GM12892 (cell line): ENCODE measurements around the gene NDUFB1.
A peak's percentile ranks its signal among the peaks of the same experiment; 100 is the strongest.

ENCODE experiments used
- DNase-seq: peaks from one replicate; pipeline ENCODE4 v3.0.0; 2011; ENCODE audit not compliant: insufficient read length
- FAIRE-seq: peaks from 2 replicates; lab custom pipeline; 2011; peaks lifted over from hg19 to GRCh38; lab: Jason Lieb, UNC
- POLR2A ChIP-seq: IDR thresholded peaks from 2 replicates; pipeline ENCODE4 v1.6.1; 2011; ENCODE audit warnings: low read depth, low read length, control low read depth
- POLR2AphosphoS5 ChIP-seq: IDR thresholded peaks from 2 replicates; pipeline ENCODE4 v1.6.1; 2011; ENCODE audit warnings: low read depth, low read length, control low read depth
- TAF1 ChIP-seq: IDR thresholded peaks from 2 replicates; pipeline ENCODE4 v1.6.1; 2011; ENCODE audit warnings: low read depth, mild to moderate bottlenecking, control low read depth, low read length, borderline replicate concordance

NDUFB1 gene

DNA sequence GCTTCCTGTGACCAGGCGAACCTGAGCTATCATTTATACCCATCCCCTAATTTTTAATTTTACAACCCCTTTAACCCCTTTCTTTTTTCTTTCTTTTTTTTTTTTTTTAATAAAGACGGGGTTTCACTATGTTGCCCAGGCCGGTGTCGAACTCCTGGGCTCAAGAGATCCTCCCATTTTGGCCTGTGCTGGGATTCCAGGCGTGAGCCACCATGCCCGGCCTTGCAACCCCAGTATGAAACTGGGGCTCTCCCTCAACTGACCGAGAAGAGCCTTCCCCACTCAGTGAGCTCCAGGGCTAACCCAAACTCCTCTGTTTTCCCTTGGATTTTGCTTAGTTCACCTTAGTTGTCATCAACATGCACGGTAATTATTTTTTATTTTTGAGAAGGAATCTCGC is 1.3 kb upstream of the NDUFB1 start:
- TF ChIP-seq TAF1 (no peak), POLR2AphosphoS5 (no peak), POLR2A (no peak)
- no peak for FAIRE-seq
- DNase-seq: peak; percentile 10

DNA sequence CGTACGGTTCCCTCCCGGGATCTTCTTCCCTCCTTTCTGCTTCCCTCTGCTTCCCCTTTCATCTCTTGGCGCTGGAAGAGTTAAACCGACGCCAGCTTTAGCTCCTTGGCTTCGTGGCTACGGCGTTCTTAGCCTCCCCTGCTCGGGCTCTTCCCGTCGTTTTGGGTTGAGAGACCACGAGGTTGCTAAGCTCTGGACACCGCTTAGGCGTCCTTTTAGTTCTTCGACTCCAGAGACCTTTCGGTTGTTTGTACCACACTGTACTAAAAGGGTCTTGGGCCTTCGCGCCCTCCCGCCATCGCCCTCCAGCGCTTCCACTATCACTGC is 808 bp upstream of the NDUFB1 start:
- FAIRE-seq (peak; percentile 24), DNase-seq (peak; percentile 16)
- TF ChIP-seq POLR2A: no peak
- no peak for TF ChIP-seq POLR2AphosphoS5
- no peak for TF ChIP-seq TAF1

DNA sequence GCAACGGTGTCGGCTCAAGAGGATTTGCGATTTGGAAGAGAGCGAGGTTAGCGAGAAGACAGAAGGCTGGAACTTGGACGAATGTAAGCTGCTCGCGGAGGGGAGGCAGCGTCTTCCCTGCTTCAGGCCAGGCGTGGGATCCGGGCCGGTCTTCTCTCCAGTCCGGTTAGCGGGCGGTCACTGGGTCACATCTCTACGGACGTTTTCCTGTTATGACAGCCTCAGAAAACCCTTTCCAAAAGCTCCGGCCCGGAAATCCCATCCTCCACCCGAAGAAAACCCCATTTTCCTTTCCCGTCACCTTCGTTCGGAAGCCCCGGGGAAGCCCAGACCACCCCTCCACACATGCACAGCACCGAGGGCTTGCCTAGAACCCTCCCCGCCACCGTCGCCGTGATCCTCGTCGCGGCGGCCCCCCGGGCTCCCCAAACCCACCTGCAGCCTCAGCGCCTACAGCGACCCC is 268 bp downstream of the NDUFB1 start:
- FAIRE-seq (no peak), DNase-seq (no peak)
- TF ChIP-seq POLR2A: no peak; the same call in 1 of the 2 replicates
- TF ChIP-seq POLR2AphosphoS5: peak; percentile 73
- TF ChIP-seq TAF1: peak; percentile 40; the same call in 1 of the 2 replicates

DNA sequence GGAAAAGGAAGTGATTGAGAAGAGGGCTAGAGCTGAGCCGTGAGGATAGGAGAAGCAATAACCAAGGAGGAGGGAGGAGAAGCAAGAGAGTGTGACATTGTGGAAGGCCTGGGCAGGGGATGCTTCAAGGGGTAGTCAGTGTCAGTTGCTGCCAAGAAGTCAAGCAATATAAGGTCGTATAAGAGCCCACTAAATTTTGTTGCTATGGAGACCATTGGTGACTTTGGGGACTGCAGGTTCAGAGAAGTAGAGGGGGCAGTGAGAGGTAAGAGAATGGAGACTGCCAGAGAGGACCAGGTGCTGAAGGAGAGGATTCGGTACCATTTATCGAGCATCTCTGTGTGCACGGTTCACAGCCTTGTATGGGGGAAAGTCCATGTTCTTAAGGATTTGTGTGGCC is 12.0 kb downstream of the NDUFB1 start:
- no peak for FAIRE-seq

DNA sequence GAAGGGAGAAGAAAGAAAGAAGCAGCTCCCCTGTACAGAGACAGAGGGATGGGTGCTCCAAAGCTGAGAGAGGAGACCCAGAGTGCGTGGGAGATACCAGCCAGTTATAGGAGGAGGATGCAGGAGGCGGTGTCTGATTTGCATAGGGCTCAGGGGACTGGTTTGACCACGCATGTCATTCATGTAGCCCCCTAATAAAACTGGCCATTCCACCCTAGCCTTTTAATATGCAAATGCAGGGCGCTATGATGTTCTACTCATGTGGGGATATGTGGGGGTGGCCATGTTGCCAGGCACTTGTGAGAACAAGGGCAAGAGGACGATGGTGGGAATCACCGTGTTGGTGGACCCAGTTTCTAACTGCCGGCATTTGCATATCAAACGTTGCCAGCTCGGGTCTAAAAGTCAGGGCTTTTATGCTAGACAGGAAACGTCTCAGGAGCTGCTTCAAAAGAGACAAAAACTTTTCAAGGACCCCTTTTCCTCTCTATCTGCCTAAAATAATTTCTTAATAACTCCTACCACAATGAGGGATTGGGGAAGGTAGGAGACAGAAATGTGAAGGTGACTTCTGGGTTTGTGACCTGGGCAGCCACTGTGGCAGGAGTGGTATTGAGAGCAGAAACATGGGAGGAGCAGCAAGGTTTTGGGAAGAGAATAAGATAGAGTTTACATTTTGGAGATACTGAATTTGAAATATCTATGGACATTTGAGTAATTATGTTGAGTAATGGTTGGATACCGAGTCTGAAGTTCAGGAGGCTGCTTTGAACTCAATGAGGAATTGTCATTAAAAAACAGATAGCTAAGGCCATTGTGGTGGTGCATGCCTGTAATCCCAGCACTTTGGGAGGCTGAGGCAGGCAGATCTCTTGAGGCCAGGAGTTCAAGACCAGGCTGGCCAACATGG is 12.9 kb downstream of the NDUFB1 start:
- FAIRE-seq: peak; percentile 75
- no peak for TF ChIP-seq POLR2A
- TF ChIP-seq TAF1: no peak
- TF ChIP-seq POLR2AphosphoS5: no peak
- no peak for DNase-seq

More for the DNA sequence above, 12.0 kb downstream of the NDUFB1 start:
- no peak for TF ChIP-seq TAF1
- TF ChIP-seq POLR2AphosphoS5: no peak
- no peak for DNase-seq

DNA sequence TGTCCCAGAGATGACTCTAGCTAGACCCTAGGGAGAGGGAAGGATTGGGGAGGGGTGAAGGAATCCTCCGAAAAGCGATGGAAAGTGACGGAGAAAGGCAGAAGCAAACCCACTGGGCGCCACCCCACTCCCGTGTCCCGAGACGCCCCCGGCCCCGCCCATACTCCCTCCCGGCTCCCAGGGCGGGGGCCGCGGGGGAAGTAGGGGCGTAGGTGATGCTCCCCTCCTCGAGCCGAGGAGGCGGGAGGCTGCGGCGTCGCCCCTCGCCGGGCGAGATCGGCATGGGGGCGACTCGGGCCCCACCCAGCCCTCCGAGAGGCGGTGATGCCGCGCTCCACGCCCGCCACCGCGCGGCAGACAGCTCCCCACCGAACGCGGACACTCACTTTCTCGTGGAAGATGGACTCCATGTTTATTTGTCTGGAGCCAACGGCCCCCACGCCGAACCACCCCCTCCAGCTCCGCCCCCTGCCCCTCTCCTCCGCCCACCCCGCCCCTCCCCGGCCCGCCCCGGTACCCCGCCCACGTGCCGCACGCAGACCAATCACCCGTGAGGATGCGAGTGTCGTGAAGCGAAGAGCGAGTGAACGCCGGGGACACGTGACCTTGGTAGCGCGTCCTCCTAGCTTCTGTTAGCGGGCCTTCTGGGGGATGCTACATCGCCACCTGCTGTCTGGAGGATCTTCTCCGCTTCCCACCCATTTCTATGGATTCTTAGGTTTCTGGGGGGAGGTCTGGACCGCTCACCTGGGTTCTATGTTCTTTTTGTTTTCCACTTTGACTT is 15.2 kb downstream of the NDUFB1 start, which contains the start of gene ATXN3:
Gene ATXN3 (minus strand): TSS at position 440 of the 784 bp plus-strand sequence. CDS start 30 bp downstream, at position 410.
- peak; percentile 97 for FAIRE-seq
- peak; percentile 91 for DNase-seq
- TF ChIP-seq TAF1 (no peak), POLR2AphosphoS5 (peak; percentile 56; the same call in 1 of the 2 replicates), POLR2A (peak; percentile 69; the same call in 1 of the 2 replicates)

DNA sequence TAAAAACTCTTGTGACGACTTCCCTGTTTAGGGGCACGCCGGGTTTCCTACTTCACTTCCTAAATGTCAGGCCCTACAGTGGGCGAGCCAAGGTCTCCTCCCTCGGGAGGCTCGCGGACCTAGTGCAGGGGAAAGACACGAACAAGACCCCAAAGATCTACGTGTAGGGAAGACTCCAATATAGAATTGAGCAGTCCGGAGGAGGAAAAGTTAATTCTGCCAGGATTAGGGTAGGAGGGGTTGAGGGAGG is 15.7 kb downstream of the NDUFB1 start:
- FAIRE-seq: no peak
- peak; percentile 17 for DNase-seq
- TF ChIP-seq TAF1 (no peak), POLR2A (no peak), POLR2AphosphoS5 (no peak)

DNA sequence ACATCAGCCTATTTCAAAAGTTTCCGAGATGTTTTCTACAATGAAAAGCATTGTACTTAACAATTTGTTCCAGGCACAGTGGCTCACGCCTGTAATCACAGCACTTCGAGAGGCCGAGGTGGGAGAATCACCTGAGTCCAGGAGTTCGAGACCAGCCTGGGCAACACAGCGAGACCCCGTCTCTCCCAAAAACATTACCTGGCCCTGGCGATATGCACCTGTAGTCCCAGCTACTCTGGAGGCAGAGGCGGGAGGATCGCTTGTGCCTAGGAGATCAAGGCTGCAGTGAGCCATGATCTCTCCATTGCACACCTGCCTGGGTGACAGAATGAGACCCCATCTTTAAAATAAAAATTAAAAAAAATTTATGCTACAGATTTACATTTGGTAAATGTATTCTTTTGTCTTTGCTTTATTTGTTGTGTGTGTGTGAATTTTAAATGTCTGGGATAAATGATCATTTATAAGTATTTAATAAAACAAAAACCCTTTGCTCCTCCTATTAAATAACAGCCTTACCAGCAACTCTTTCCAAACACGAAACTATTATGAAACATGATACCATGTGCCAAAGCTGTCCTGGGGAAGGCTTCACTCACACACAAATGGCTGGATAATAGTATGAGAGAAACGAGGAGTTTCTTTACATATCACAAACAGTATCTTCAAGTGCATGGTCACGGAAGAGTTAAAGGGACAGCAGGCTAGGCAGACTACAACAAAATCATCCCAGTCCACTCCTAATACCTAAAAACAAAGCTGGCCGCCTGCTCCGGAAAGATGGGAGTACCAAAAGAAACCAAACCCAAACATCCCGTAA is 16.2 kb downstream of the NDUFB1 start:
- DNase-seq (no peak), FAIRE-seq (peak; percentile 76)
- TF ChIP-seq POLR2AphosphoS5: no peak
- TF ChIP-seq TAF1: no peak
- no peak for TF ChIP-seq POLR2A

DNA sequence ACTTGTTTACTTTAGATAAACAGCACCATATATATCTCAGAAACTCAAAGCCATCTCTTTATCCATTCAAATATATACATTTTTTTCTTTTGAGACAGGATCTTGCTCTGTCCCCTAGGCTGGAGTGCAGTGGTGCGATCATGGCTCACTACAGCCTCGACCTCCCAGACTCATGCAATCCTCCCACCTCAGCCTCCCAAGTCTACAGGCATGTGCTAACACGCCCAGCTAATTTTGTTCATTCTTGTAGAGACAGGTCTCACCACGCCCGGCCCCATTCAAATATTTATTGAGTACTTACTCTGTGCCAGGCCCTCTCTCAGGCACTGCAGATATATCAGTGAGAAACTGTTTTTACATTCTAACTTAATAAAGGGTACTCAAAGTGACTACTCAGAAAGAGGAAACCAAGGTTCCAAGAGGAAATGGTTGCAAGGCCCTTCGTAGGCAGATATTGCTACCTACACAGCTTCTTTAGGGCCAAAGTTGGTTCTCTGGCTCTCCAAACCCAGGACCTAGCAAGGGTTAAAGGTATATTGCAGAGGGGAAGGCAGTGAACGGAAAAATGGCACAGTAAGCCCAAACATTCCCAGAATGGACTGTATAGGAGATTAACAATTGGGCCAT is 18.0 kb downstream of the NDUFB1 start:
- TF ChIP-seq TAF1: no peak
- TF ChIP-seq POLR2AphosphoS5: no peak
- TF ChIP-seq POLR2A: no peak
- FAIRE-seq (no peak), DNase-seq (no peak)

DNA sequence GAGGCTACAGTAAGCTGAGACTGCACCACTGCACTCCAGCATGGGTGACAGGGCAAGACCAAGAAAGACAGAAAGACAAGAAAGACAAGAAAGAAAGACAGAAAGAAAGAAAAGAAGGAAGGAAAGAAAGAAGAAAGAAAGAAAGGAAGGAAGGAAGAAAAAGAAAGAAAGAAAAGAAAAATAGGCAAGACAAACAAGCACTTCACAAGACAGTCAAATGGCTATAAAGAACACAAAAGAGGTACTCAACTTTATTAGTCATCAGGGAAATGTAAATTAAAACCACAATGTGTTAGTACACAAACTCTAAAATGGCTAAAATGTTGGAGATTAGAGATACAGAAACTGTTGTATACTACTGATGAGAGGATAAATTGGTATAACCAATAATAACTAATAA is 21.7 kb downstream of the NDUFB1 start:
- FAIRE-seq (no peak), DNase-seq (no peak)
- no peak for TF ChIP-seq POLR2A
- no peak for TF ChIP-seq TAF1
- TF ChIP-seq POLR2AphosphoS5: no peak
